Body of pancreas (tissue), 4 donors: Measurements from ENCODE around the gene KATNIP.

ENCODE experiments used
- CTCF ChIP-seq, 7 experiments: fragments of 450-650 bp in 4 of 7; fragments of 200-600 bp in 3 of 7; sonication (generic) in 3 of 7; IDR thresholded peaks; one replicate each; pipeline ENCODE4 v1.5.1; 2016 to 2019; ENCODE audit warnings: antibody characterized with exemption in 7 of 7
- POLR2A ChIP-seq, 3 donors: fragments of 450-650 bp; IDR thresholded peaks; one replicate each; pipeline ENCODE4 v1.6.1; 2016; ENCODE audit warnings: antibody characterized with exemption in 3 of 3, mild to moderate bottlenecking in 2 of 3

GRCh38 chr16:27518226-27518625 is 31.7 kb upstream of the KATNIP start:
- no peak for TF ChIP-seq CTCF (IDR thresholded peaks at IDR 0.05)
- no peak for TF ChIP-seq POLR2A (IDR thresholded peaks at IDR 0.05)
